Measurements from ENCODE around the gene QRICH2.

QRICH2 gene

GRCh38 chr17:76333673-76334505, 25.8 kb upstream of the QRICH2 start:
- Histone ChIP-seq H3K4me3 (ENCODE audit: low read length, poor library complexity, severe bottlenecking) (no peak overlapping the region), H3K79me2 (ENCODE audit: insufficient read depth, low read length) (peaks cover 34% of the 10 kb centered on the region), H3K4me2 (ENCODE audit: low read depth, low read length, poor library complexity, severe bottlenecking) (no peak overlapping the region), H3K36me3 (ENCODE audit: insufficient read depth, low read length) (peaks cover 37% of the 10 kb centered on the region), H3K27me3 (ENCODE audit: insufficient read depth, low read length, poor library complexity, severe bottlenecking) (no peaks in the 10 kb centered on the region), H3K4me1 (ENCODE audit: insufficient read depth, low read length, poor library complexity, severe bottlenecking) (peaks cover 18% of the 10 kb centered on the region), H2AFZ (ENCODE audit: low read length) (no peak overlapping the region), H3F3A (ENCODE audit: low read depth) (no peaks in the 10 kb centered on the region), H3K9ac (ENCODE audit: low read depth, low read length, poor library complexity, severe bottlenecking) (no peak overlapping the region), H3K9me2 (replicated peaks; ENCODE audit: low read depth, low read length) (no peaks in the 10 kb centered on the region), H4K20me1 (ENCODE audit: insufficient read depth, low read length, poor library complexity, severe bottlenecking) (no peaks in the 10 kb centered on the region), H3K9me3 (ENCODE audit: insufficient read depth, low read depth, low read length) (no peaks in the 10 kb centered on the region)
- TF ChIP-seq EZH2phosphoT487 (IDR thresholded peaks at IDR 0.05; ENCODE audit: borderline replicate concordance) = no peak
- no peak for TF ChIP-seq CTCF (conservative IDR thresholded peaks at IDR 0.05; ENCODE audit: low read length)

GRCh38 chr17:76331083-76331482, 23.0 kb upstream of the QRICH2 start:
- Histone ChIP-seq H3K9me3 (ENCODE audit: insufficient read depth, low read depth, low read length) (no peaks in the 10 kb centered on the region), H3K4me3 (ENCODE audit: low read length, poor library complexity, severe bottlenecking) (no peak overlapping the region), H3K9ac (ENCODE audit: low read depth, low read length, poor library complexity, severe bottlenecking) (no peak overlapping the region), H2AFZ (ENCODE audit: low read length) (no peak overlapping the region), H3K4me2 (ENCODE audit: low read depth, low read length, poor library complexity, severe bottlenecking) (no peak overlapping the region), H3K27me3 (ENCODE audit: insufficient read depth, low read length, poor library complexity, severe bottlenecking) (no peaks in the 10 kb centered on the region), H3K79me2 (ENCODE audit: insufficient read depth, low read length) (peaks cover 18% of the 10 kb centered on the region), H3K9me2 (replicated peaks; ENCODE audit: low read depth, low read length) (no peaks in the 10 kb centered on the region), H4K20me1 (ENCODE audit: insufficient read depth, low read length, poor library complexity, severe bottlenecking) (no peaks in the 10 kb centered on the region), H3K4me1 (ENCODE audit: insufficient read depth, low read length, poor library complexity, severe bottlenecking) (peaks cover 4% of the 10 kb centered on the region), H3F3A (ENCODE audit: low read depth) (no peaks in the 10 kb centered on the region; the same call in 1 of the 2 replicates), H3K36me3 (ENCODE audit: insufficient read depth, low read length) (peaks cover 57% of the 10 kb centered on the region)
- no peak for TF ChIP-seq CTCF (conservative IDR thresholded peaks at IDR 0.05; ENCODE audit: low read length)
- no peak for TF ChIP-seq EZH2phosphoT487 (IDR thresholded peaks at IDR 0.05; ENCODE audit: borderline replicate concordance)

GRCh38 chr17:76329664-76330063, 21.6 kb upstream of the QRICH2 start:
- Histone ChIP-seq H3K9me2 (replicated peaks; ENCODE audit: low read depth, low read length) (no peaks in the 10 kb centered on the region), H3K4me2 (ENCODE audit: low read depth, low read length, poor library complexity, severe bottlenecking) (no peak overlapping the region), H3K9ac (ENCODE audit: low read depth, low read length, poor library complexity, severe bottlenecking) (no peak overlapping the region), H3K4me1 (ENCODE audit: insufficient read depth, low read length, poor library complexity, severe bottlenecking) (peaks cover 7% of the 10 kb centered on the region), H3K4me3 (ENCODE audit: low read length, poor library complexity, severe bottlenecking) (no peak overlapping the region), H3K79me2 (ENCODE audit: insufficient read depth, low read length) (peaks cover 10% of the 10 kb centered on the region; the same call in 1 of the 2 replicates), H3F3A (ENCODE audit: low read depth) (no peaks in the 10 kb centered on the region; the same call in 1 of the 2 replicates), H3K36me3 (ENCODE audit: insufficient read depth, low read length) (peaks cover 62% of the 10 kb centered on the region), H2AFZ (ENCODE audit: low read length) (no peak overlapping the region), H3K9me3 (ENCODE audit: insufficient read depth, low read depth, low read length) (no peaks in the 10 kb centered on the region), H4K20me1 (ENCODE audit: insufficient read depth, low read length, poor library complexity, severe bottlenecking) (no peaks in the 10 kb centered on the region), H3K27me3 (ENCODE audit: insufficient read depth, low read length, poor library complexity, severe bottlenecking) (no peaks in the 10 kb centered on the region)
- no peak for TF ChIP-seq EZH2phosphoT487 (IDR thresholded peaks at IDR 0.05; ENCODE audit: borderline replicate concordance)
- TF ChIP-seq CTCF (conservative IDR thresholded peaks at IDR 0.05; ENCODE audit: low read length) = no peak
